CD4-positive, alpha-beta T cell (primary cell): Measurements from ENCODE around the gene ZCWPW1. TPM values are rescaled to one million over a fixed set of nuclear protein-coding genes. Genes with fewer than 3 reads are reported as not detected.
A peak's percentile ranks its signal among the peaks of the same experiment; 100 is the strongest.

ENCODE experiments used
- ATAC-seq: fragments of 200-7000 bp; cut with Tn5 transposase; one replicate; pipeline ENCODE4 v1.10.0; 2022; ENCODE audit warnings: mild to moderate bottlenecking; ENCODE audit not compliant: poor library complexity
- CTCF ChIA-PET: fragments of 350-600 bp; sonication (Branson Sonifier 250); formaldehyde crosslinking; loops from one replicate; lab custom pipeline; 2021; ENCODE audit warnings: antibody characterized with exemption, inconsistent platforms; lab: Charles Lee
- POLR2A ChIA-PET: fragments of 350-600 bp; sonication (Branson Sonifier 250); formaldehyde crosslinking; loops from one replicate; lab custom pipeline; 2021; ENCODE audit warnings: antibody characterized with exemption, inconsistent platforms; lab: Charles Lee
- DNase-seq, 14 experiments: peaks; one replicate each; pipeline ENCODE4 v3.0.0-alpha.2; 2013 to 2020; ENCODE audit warnings: mixed read lengths in 2 of 14
- H3K27ac ChIP-seq, 2 donors: one replicate each; pipeline versions ENCODE4 v1.5.1 to v1.7.0; 2013; ENCODE audit warnings: low read length in 2 of 2, low read depth in 1 of 2, mild to moderate bottlenecking in 1 of 2
- H3K27me3 ChIP-seq, 2 experiments: 1 replicate in 1 of 2; 2 replicates in 1 of 2; pipeline versions ENCODE4 v1.6.1 to v1.7.0; 2013; ENCODE audit warnings: low read length in 2 of 2, control low read depth in 1 of 2, mild to moderate bottlenecking in 1 of 2, moderate library complexity in 1 of 2; ENCODE audit not compliant: insufficient read depth in 2 of 2, control insufficient read depth in 1 of 2
- H3K36me3 ChIP-seq: one replicate; pipeline ENCODE4 v1.6.1; 2013; ENCODE audit warnings: low read length, control low read depth; ENCODE audit not compliant: insufficient read depth
- H3K4me1 ChIP-seq: one replicate; pipeline ENCODE4 v1.6.1; 2013; ENCODE audit warnings: low read length, control low read depth; ENCODE audit not compliant: insufficient read depth
- H3K4me3 ChIP-seq: one replicate; pipeline ENCODE4 v1.5.1; 2013; ENCODE audit warnings: mild to moderate bottlenecking, low read length, moderate library complexity
- H3K9me3 ChIP-seq, 2 experiments: 1 replicate in 1 of 2; 2 replicates in 1 of 2; pipeline versions ENCODE4 v1.6.1 to v1.7.0; 2013; ENCODE audit warnings: low read length in 2 of 2, mild to moderate bottlenecking in 2 of 2, control low read depth in 1 of 2, moderate library complexity in 1 of 2; ENCODE audit not compliant: control insufficient read depth in 1 of 2, insufficient read depth in 1 of 2
- H3K27ac Mint-ChIP-seq: one replicate; pipeline ENCODE4 v1.8.0; 2020; ENCODE audit warnings: mixed read lengths
- H3K27me3 Mint-ChIP-seq: one replicate; pipeline ENCODE4 v1.8.0; 2021; ENCODE audit warnings: mixed read lengths
- H3K36me3 Mint-ChIP-seq: one replicate; pipeline ENCODE4 v1.8.0; 2021; ENCODE audit warnings: low read depth, mixed read lengths
- H3K4me1 Mint-ChIP-seq: one replicate; pipeline ENCODE4 v1.8.0; 2021; ENCODE audit warnings: low read depth, mixed read lengths
- H3K4me3 Mint-ChIP-seq: one replicate; pipeline ENCODE4 v1.8.0; 2020; ENCODE audit warnings: mild to moderate bottlenecking, mixed read lengths
- H3K9me3 Mint-ChIP-seq: one replicate; pipeline ENCODE4 v1.8.0; 2020; ENCODE audit warnings: mixed read lengths
- intact Hi-C, 2 experiments: fragments of 100-400 bp; cut with DNase I in 1 of 2; cut with micrococcal nuclease in 1 of 2; formaldehyde crosslinking; loops; one replicate each; pipeline versions ENCODE4 v1.15.1 to v1.9.0; 2023 to 2025; cut with DNase I, micrococcal nuclease
- total RNA-seq, 174 experiments: library from RNA in 2 of 174; stranded (reverse) in 2 of 174; gene quantifications; one replicate each; pipeline ENCODE4 v1.2.3 and lab custom pipeline; 2021 to 2026
- TF ChIP-seq, protein P1 (sequence below): fragments of 200-600 bp; IDR thresholded peaks from one replicate; pipeline ENCODE4 v1.8.0; 2022; ENCODE audit warnings: antibody characterized with exemption, mild to moderate bottlenecking

The ZCWPW1 gene
- total RNA-seq, 2 experiments from 2014 or later = 4.4 to 6.5 TPM

DNA sequence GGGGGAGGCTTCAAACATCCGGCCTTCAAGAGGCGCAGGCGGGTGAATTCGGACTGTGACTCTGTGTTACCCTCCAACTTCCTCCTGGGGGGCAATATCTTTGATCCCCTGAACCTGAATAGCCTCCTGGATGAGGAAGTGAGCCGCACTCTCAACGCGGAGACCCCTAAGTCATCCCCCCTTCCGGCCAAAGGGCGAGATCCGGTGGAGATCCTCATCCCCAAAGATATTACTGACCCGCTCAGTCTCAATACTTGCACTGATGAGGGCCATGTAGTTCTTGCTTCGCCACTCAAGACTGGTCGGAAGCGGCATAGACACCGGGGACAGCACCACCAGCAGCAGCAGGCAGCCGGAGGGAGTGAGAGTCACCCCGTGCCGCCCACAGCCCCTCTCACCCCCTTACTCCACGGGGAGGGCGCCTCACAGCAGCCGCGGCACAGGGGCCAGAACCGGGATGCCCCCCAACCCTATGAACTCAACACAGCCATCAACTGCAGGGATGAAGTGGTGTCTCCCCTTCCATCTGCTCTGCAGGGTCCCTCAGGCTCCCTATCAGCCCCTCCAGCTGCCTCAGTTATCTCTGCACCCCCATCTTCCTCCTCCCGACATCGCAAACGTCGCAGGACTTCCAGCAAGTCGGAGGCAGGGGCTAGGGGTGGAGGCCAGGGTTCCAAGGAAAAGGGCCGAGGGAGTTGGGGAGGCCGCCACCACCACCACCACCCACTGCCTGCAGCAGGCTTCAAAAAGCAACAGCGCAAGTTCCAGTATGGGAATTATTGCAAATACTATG, 2.2 kb upstream of the ZCWPW1 start:
- intact Hi-C loops = loop anchor here in 1 of 2 experiments (10.0 kb wide), 1 partner anchor 824 kb away; no protein-coding TSS in a partner anchor
- ChIA-PET POLR2A (interaction anchor here (0.6 to 3.9 kb wide), 24 partner anchors 8 to 1965 kb away, joined by 3 to 91 read pairs (median 6); partner anchors contain the start of genes BUD31, FBXO24, GAL3ST4 and LAMTOR4), CTCF (interaction anchor here (1.2 kb wide), 1 partner anchor 129 kb away, joined by 3 read pairs; no protein-coding TSS in a partner anchor)
- peaks cover 61% of the 10 kb centered on the region for H3K4me1 Mint-ChIP-seq
- peaks cover 70% of the 10 kb centered on the region for H3K4me1 ChIP-seq
- H3K27me3 ChIP-seq = no peaks in the 10 kb centered on the region
- TF ChIP-seq, protein P1, sequence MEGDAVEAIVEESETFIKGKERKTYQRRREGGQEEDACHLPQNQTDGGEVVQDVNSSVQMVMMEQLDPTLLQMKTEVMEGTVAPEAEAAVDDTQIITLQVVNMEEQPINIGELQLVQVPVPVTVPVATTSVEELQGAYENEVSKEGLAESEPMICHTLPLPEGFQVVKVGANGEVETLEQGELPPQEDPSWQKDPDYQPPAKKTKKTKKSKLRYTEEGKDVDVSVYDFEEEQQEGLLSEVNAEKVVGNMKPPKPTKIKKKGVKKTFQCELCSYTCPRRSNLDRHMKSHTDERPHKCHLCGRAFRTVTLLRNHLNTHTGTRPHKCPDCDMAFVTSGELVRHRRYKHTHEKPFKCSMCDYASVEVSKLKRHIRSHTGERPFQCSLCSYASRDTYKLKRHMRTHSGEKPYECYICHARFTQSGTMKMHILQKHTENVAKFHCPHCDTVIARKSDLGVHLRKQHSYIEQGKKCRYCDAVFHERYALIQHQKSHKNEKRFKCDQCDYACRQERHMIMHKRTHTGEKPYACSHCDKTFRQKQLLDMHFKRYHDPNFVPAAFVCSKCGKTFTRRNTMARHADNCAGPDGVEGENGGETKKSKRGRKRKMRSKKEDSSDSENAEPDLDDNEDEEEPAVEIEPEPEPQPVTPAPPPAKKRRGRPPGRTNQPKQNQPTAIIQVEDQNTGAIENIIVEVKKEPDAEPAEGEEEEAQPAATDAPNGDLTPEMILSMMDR = no peak
- peak overlapping the region; percentile 100 for H3K27ac Mint-ChIP-seq
- peak overlapping the region; percentile 74 to 100 for H3K27ac ChIP-seq
- no peak for ATAC-seq
- peaks cover 30% of the 10 kb centered on the region for H3K36me3 ChIP-seq
- no peaks in the 10 kb centered on the region for H3K9me3 ChIP-seq
- peak in 9 of 14 experiments; percentile 13 to 70 (median 35) for DNase-seq
- peak overlapping the region; percentile 96 for H3K4me3 ChIP-seq
- no peaks in the 10 kb centered on the region for H3K9me3 Mint-ChIP-seq
- H3K4me3 Mint-ChIP-seq = peak overlapping the region; percentile 95
- H3K27me3 Mint-ChIP-seq = peaks cover 11% of the 10 kb centered on the region
- H3K36me3 Mint-ChIP-seq = peaks cover 68% of the 10 kb centered on the region

DNA sequence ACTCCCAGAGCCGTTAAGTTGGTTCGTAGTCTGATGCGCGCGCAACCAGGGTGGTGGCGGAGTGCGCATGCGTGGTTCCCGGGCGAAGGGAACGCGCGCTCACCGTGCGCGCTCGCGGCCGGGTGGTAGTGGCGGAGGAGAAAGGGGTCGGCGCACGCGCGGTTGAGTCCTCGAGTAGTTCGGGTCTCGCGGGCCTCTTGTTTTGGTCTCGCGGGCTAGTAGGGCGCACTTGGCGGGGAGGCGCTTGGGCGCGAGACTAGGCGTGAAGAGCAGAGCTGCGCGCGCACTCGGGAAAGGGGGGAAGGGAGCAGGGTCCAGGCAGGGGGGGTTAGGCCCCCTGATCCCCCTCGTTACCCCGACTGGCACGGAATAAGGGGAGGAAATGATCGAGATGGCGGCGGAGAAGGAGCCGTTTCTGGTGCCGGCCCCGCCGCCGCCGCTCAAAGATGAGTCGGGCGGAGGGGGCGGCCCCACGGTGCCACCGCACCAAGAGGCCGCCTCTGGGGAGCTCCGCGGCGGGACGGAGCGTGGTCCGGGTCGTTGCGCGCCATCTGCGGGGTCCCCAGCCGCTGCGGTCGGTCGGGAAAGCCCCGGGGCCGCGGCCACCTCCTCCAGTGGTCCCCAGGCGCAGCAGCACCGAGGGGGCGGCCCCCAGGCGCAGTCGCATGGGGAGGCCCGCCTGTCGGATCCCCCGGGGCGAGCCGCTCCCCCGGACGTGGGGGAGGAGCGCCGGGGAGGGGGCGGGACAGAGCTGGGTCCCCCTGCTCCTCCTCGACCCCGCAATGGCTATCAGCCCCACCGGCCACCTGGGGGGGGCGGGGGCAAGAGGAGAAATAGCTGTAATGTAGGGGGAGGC, 1.4 kb upstream of the ZCWPW1 start, which contains the start of gene MEPCE:
MEPCE (plus strand) TSS at position 195 of the 856 bp plus-strand sequence; CDS start at position 383, 188 bp downstream.
- intact Hi-C loops = loop anchor here in 1 of 2 experiments (5.0 to 10.0 kb wide), 4 partner anchors 83 to 825 kb away; partner anchors contain the start of gene TRIM4
- H3K36me3 ChIP-seq = peaks cover 26% of the 10 kb centered on the region
- TF ChIP-seq, protein P1 = no peak
- peak within 1 kb of the TSS; percentile 100 for H3K4me3 Mint-ChIP-seq
- peak within 1 kb of the TSS; percentile 100 for H3K27ac ChIP-seq
- peaks cover 55% of the 10 kb centered on the region for H3K4me1 Mint-ChIP-seq
- H3K27ac Mint-ChIP-seq = peak within 1 kb of the TSS; percentile 100
- POLR2A ChIA-PET = interaction anchor here (0.6 to 3.9 kb wide), 52 partner anchors 9 to 1996 kb away, joined by 3 to 91 read pairs (median 7); partner anchors contain the start of genes AGFG2, AP4M1, BUD31 and CNPY4
- H3K27me3 ChIP-seq = no peaks in the 10 kb centered on the region
- H3K4me3 ChIP-seq = peak within 1 kb of the TSS; percentile 96
- DNase-seq = peak; percentile 94 to 99 (median 97)
- H3K9me3 Mint-ChIP-seq = no peaks in the 10 kb centered on the region
- CTCF ChIA-PET = interaction anchor here (1.0 to 1.2 kb wide), 2 partner anchors 130 to 240 kb away, joined by 3 read pairs; no protein-coding TSS in a partner anchor
- peaks cover 11% of the 10 kb centered on the region for H3K27me3 Mint-ChIP-seq
- peaks cover 61% of the 10 kb centered on the region for H3K36me3 Mint-ChIP-seq
- peaks cover 63% of the 10 kb centered on the region for H3K4me1 ChIP-seq
- ATAC-seq = peak; percentile 39
- H3K9me3 ChIP-seq = no peaks in the 10 kb centered on the region
